Stimulated activated CD4-positive, alpha-beta T cell treated with anti-CD3 and anti-CD28 coated beads, Interleukin-12 subunit alpha, Interleukin-12 subunit beta, amount 100 ng/mL, for 4 hours (primary cell): ENCODE data around the gene PDE1A.

Experiments used
- DNase-seq: peaks from one replicate; pipeline ENCODE4 v3.0.0-alpha.2; 2020

PDE1A gene

GRCh38 chr2:182113334-182113733, 313.5 kb downstream of the PDE1A start:
- no peak for DNase-seq

GRCh38 chr2:182110347-182110746, 316.5 kb downstream of the PDE1A start:
- no peak for DNase-seq

- DNase-seq, result no peak
Measured at GRCh38 chr2:182103526-182103925, 323.3 kb downstream of the PDE1A start.

- no peak for DNase-seq
Measured at GRCh38 chr2:182101263-182101662, 325.6 kb downstream of the PDE1A start.

- no peak for DNase-seq
Measured at GRCh38 chr2:182098648-182099047, 328.2 kb downstream of the PDE1A start.

- DNase-seq, result no peak
Measured at GRCh38 chr2:182097571-182098164, 329.2 kb downstream of the PDE1A start.

- no peak for DNase-seq
Measured at GRCh38 chr2:182090486-182090885, 336.4 kb downstream of the PDE1A start.
